GM23338 (cell line): Measurements from ENCODE around the gene PNMA1. TPM values are rescaled to one million over a fixed set of nuclear protein-coding genes. Genes with fewer than 3 reads are reported as not detected.

ENCODE experiments used
- ATAC-seq: fragments of 200-7000 bp; cut with Tn5 transposase; 3 replicates; pipeline ENCODE4 v1.9.1; 2020
- DNase-seq: peaks from one replicate; pipeline ENCODE4 v3.0.0-alpha.2; 2015; ENCODE audit warnings: low spot score
- H2AFZ ChIP-seq: fragments of 200-600 bp; sonication (generic); 2 replicates; pipeline ENCODE4 v1.8.0; 2016; ENCODE audit warnings: antibody characterized with exemption, mild to moderate bottlenecking, moderate library complexity
- H3F3A ChIP-seq: fragments of 200-600 bp; sonication (generic); replicated peaks from 2 replicates; pipeline ENCODE4 v1.8.0; 2017; ENCODE audit warnings: antibody characterized with exemption, mixed run types, low read depth
- H3K27ac ChIP-seq: fragments of 200-600 bp; sonication (generic); 2 replicates; pipeline ENCODE4 v1.6.1; 2016; ENCODE audit warnings: low read depth
- H3K27me3 ChIP-seq: fragments of 200-600 bp; sonication (generic); 2 replicates; pipeline ENCODE4 v1.8.0; 2016; ENCODE audit warnings: mild to moderate bottlenecking, mixed run types, moderate library complexity; ENCODE audit not compliant: insufficient read depth
- H3K36me3 ChIP-seq: fragments of 200-600 bp; sonication (generic); 2 replicates; pipeline ENCODE4 v1.8.0; 2016; ENCODE audit warnings: mild to moderate bottlenecking; ENCODE audit not compliant: insufficient read depth
- H3K4me1 ChIP-seq: fragments of 200-600 bp; sonication (generic); 2 replicates; pipeline ENCODE4 v1.8.0; 2016; ENCODE audit warnings: mild to moderate bottlenecking, moderate library complexity; ENCODE audit not compliant: insufficient read depth
- H3K4me2 ChIP-seq: fragments of 200-600 bp; sonication (generic); 2 replicates; pipeline ENCODE4 v1.7.1; 2017; ENCODE audit warnings: mixed run types
- H3K4me3 ChIP-seq: fragments of 200-600 bp; sonication (generic); 2 replicates; pipeline ENCODE4 v1.6.1; 2016; ENCODE audit warnings: mixed run types
- H3K79me2 ChIP-seq: fragments of 200-600 bp; sonication (generic); replicated peaks from 2 replicates; pipeline ENCODE4 v1.8.0; 2017; ENCODE audit warnings: mild to moderate bottlenecking; ENCODE audit not compliant: insufficient read depth
- H3K9me2 ChIP-seq: fragments of 200-600 bp; sonication (generic); 2 replicates; pipeline ENCODE4 v1.8.0; 2017; ENCODE audit not compliant: insufficient read depth
- H4K20me1 ChIP-seq: fragments of 200-600 bp; sonication (generic); replicated peaks from 2 replicates; pipeline ENCODE4 v1.8.0; 2017; ENCODE audit warnings: mild to moderate bottlenecking; ENCODE audit not compliant: insufficient read depth
- H3K27ac Mint-ChIP-seq: 2 replicates; pipeline ENCODE4 v1.8.0; 2020; ENCODE audit warnings: inconsistent platforms, mild to moderate bottlenecking, moderate library complexity, mixed read lengths
- H3K27me3 Mint-ChIP-seq: 3 replicates; pipeline ENCODE4 v1.8.0; 2022; ENCODE audit warnings: low read depth, mild to moderate bottlenecking, moderate library complexity, mixed read lengths, inconsistent platforms; ENCODE audit not compliant: insufficient read depth, poor library complexity
- H3K36me3 Mint-ChIP-seq: 3 replicates; pipeline ENCODE4 v1.8.0; 2021; ENCODE audit warnings: low read depth, mild to moderate bottlenecking, inconsistent platforms, moderate library complexity, mixed read lengths
- H3K4me1 Mint-ChIP-seq: 3 replicates; pipeline ENCODE4 v1.8.0; 2020; ENCODE audit warnings: mild to moderate bottlenecking, inconsistent platforms, mixed read lengths
- H3K4me3 Mint-ChIP-seq: 3 replicates; pipeline ENCODE4 v1.8.0; 2021; ENCODE audit warnings: moderate library complexity, mild to moderate bottlenecking, inconsistent platforms, mixed read lengths
- H3K9me3 Mint-ChIP-seq: 3 replicates; pipeline ENCODE4 v1.8.0; 2020; ENCODE audit warnings: moderate library complexity, mild to moderate bottlenecking, inconsistent platforms, mixed read lengths
- CREB1 ChIP-seq: fragments of 250-450 bp; sonication (Bioruptor Pico); IDR thresholded peaks from 2 replicates; pipeline ENCODE4 v1.5.0; 2020; ENCODE audit warnings: low read depth, mild to moderate bottlenecking, moderate library complexity
- CTCF ChIP-seq, 2 experiments: fragments of 200-600 bp in 1 of 2; sonication (generic) in 1 of 2; conservative IDR thresholded peaks; 2 replicates each; pipeline versions ENCODE4 v1.5.1 to v1.6.1; 2016 to 2017; ENCODE audit warnings: antibody characterized with exemption in 2 of 2, low read depth in 2 of 2, mild to moderate bottlenecking in 2 of 2, moderate library complexity in 1 of 2
- ETS1 ChIP-seq: IDR thresholded peaks from 2 replicates; pipeline ENCODE4 v1.6.1; 2016; ENCODE audit warnings: antibody characterized with exemption
- EZH2 ChIP-seq: fragments of 200-600 bp; sonication (generic); IDR thresholded peaks from one replicate; pipeline ENCODE4 v1.8.0; 2017; ENCODE audit warnings: antibody characterized with exemption, mild to moderate bottlenecking, low read depth; ENCODE audit not compliant: unreplicated experiment
- EZH2phosphoT487 ChIP-seq: fragments of 200-600 bp; sonication (generic); IDR thresholded peaks from one replicate; pipeline ENCODE4 v1.8.1; 2018; ENCODE audit warnings: antibody characterized with exemption; ENCODE audit not compliant: unreplicated experiment
- JUNB ChIP-seq: IDR thresholded peaks from one replicate; pipeline ENCODE4 v1.6.1; 2016; ENCODE audit warnings: antibody characterized with exemption; ENCODE audit not compliant: unreplicated experiment
- NANOG ChIP-seq: IDR thresholded peaks from 2 replicates; pipeline ENCODE4 v1.6.1; 2016; ENCODE audit warnings: antibody characterized with exemption, borderline replicate concordance
- REST ChIP-seq: IDR thresholded peaks from one replicate; pipeline ENCODE4 v1.6.1; 2018; ENCODE audit warnings: antibody characterized with exemption; ENCODE audit not compliant: unreplicated experiment
- STAT1 ChIP-seq: IDR thresholded peaks from one replicate; pipeline ENCODE4 v1.6.1; 2016; ENCODE audit warnings: antibody characterized with exemption; ENCODE audit not compliant: unreplicated experiment
- ZNF114 ChIP-seq: fragments of 250-450 bp; sonication (Bioruptor Pico); IDR thresholded peaks from 2 replicates; pipeline ENCODE4 v1.5.0; 2020; ENCODE audit warnings: mild to moderate bottlenecking, moderate library complexity
- ZNF331 ChIP-seq: fragments of 250-450 bp; sonication (Bioruptor Pico); IDR thresholded peaks from 2 replicates; pipeline ENCODE4 v1.5.0; 2020; ENCODE audit warnings: low read depth, mild to moderate bottlenecking, moderate library complexity
- polyA plus RNA-seq: library from polyadenylated mRNA; unstranded; fragments of >200 nt; fragmentation: Nextera tagmentation; extraction: Ambion mirVana; gene quantifications from 2 replicates; pipeline ENCODE4 v1.2.1, GENCODE V29; 2016
- total RNA-seq: library from RNA; depleted of rRNA; stranded (reverse); fragments of >200 nt; shearing (Covaris generic); gene quantifications from 2 replicates; pipeline ENCODE4 v1.2.3, GENCODE V29; 2014

PNMA1 gene
- total and polyA plus RNA-seq, 2 experiments from 2014 or later, result 18.2 to 32.9 TPM

GRCh38 chr14:73763396-73763795 lies 49.2 kb upstream of the PNMA1 start (continued):
- no peak for TF ChIP-seq ETS1
- no peak for TF ChIP-seq EZH2
- no peak for TF ChIP-seq EZH2phosphoT487
- no peak for TF ChIP-seq NANOG
- no peak for TF ChIP-seq REST
- TF ChIP-seq ZNF114 (CRISPR knock-in tag), result no peak
- no peak for TF ChIP-seq CREB1
- no peak for TF ChIP-seq STAT1
- no peak for TF ChIP-seq ZNF331 (CRISPR knock-in tag)
- TF ChIP-seq CTCF (conservative IDR thresholded peaks at IDR 0.05; ENCODE audit: low read depth in 2 of 2), result no peak
- TF ChIP-seq JUNB, result no peak

GRCh38 chr14:73762375-73762822 lies 48.2 kb upstream of the PNMA1 start:
- Histone ChIP-seq H3K36me3 (no peaks in the 10 kb centered on the region), H3F3A (0 out of 2 replicates have a peak, but pooled peaks cover 8% of the 10 kb centered on the region), H3K4me1 (peaks cover 25% of the 10 kb centered on the region), H3K9me2 (no peaks in the 10 kb centered on the region), H3K4me3 (no peak overlapping the region), H3K4me2 (no peak overlapping the region), H3K79me2 (peaks cover 8% of the 10 kb centered on the region), H2AFZ (no peak overlapping the region), H3K27ac (no peak overlapping the region), H4K20me1 (no peaks in the 10 kb centered on the region; the same call in 1 of the 2 replicates), H3K27me3 (peaks cover 41% of the 10 kb centered on the region)
- TF ChIP-seq NANOG, result no peak
- Mint-ChIP-seq H3K4me3 (no peak overlapping the region), H3K9me3 (no peaks in the 10 kb centered on the region), H3K27ac (no peak overlapping the region), H3K36me3 (no peaks in the 10 kb centered on the region; the same call in 2 of the 3 replicates), H3K27me3 (peaks cover 41% of the 10 kb centered on the region), H3K4me1 (peaks cover 34% of the 10 kb centered on the region)
- ATAC-seq (no peak), DNase-seq (no peak)
